AG04450 (cell line): ENCODE measurements around the gene HELQ. TPM values are rescaled to one million over a fixed set of nuclear protein-coding genes. Genes with fewer than 3 reads are reported as not detected.

Source experiments
- CTCF ChIA-PET: fragments of 300-600, 350-600 bp; formaldehyde crosslinking; extraction: SDS; loops from one replicate; lab custom pipeline; 2022; ENCODE audit warnings: antibody characterized with exemption, inconsistent platforms; lab: Charles Lee
- POLR2A ChIA-PET: fragments of 350-600 bp; formaldehyde crosslinking; extraction: SDS; loops from one replicate; lab custom pipeline; 2021; ENCODE audit warnings: antibody characterized with exemption, inconsistent platforms; lab: Yijun Ruan, JAX
- DNase-seq: peaks from one replicate; pipeline ENCODE4 v3.0.0-alpha.2; 2011; ENCODE audit warnings: low read depth, low spot score
- H3K27ac ChIP-seq: one replicate; pipeline ENCODE4 v1.5.1; 2012; ENCODE audit warnings: low read depth, low read length, control low read depth
- H3K27me3 ChIP-seq: one replicate; pipeline ENCODE4 v1.6.0; 2012; ENCODE audit warnings: low read length; ENCODE audit not compliant: control insufficient read depth, insufficient read depth
- H3K4me3 ChIP-seq: 2 replicates; pipeline ENCODE4 v1.5.1; 2011; ENCODE audit warnings: mild to moderate bottlenecking, low read depth, low read length, control low read depth
- H3K9me3 ChIP-seq: 2 replicates; pipeline ENCODE4 v1.5.1; 2012; ENCODE audit warnings: low read length; ENCODE audit not compliant: control insufficient read depth, insufficient read depth
- polyA plus RNA-seq: library from polyadenylated mRNA; depleted of rRNA; stranded (reverse); fragments of >200 nt; gene quantifications from 2 replicates; pipeline ENCODE4 v1.2.3, GENCODE V29; 2011
- TF ChIP-seq, protein P1 (sequence below): IDR thresholded peaks from 2 replicates; pipeline ENCODE4 v1.5.1; 2011; ENCODE audit warnings: low read depth, low read length, control low read depth, inconsistent platforms

HELQ gene
- polyA plus RNA-seq, 1 experiment, result 15.4 TPM

DNA sequence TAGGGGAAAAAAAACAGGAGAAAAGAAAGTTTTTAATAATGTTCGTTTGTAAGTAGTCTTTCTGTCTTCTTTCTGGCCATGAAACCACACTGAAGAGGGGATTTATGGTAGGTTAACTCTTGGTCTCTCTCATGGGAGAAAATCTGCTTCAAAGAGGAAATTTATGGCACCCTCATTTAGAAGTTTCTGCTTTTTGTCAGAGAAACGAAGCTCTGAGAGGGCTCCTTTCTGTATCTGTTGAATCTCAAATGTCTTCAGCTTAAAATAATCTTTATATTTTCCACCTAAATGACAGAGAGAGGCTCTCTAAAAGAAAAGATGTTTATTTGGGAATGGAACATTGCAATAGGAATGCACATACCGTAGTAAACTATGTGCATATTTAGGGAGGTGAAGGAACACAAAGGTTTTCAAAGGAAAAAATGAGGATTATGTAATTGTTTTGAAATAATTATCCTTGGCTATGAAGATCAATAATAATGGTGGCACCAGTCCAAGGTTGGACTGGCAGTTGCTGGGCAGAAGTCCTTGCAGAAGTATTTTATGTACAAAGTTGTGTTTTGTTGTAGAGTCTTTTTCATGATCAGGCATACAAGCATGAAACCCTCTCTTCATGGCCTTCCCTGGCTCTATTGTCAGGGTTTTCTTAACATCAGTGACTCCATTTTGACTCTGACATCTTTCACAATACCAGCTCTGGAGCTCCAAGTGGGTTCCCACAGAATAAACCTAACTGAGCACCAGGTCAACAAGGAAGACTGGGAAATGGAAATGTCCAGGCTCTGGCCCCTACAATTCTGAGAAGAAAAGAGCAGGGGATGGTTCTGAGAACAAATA is 67.9 kb downstream of the HELQ start:
- POLR2A ChIA-PET, result interaction anchor here (0.6 kb wide), 1 partner anchor 30 kb away, joined by 3 read pairs; no protein-coding TSS in a partner anchor
- CTCF ChIA-PET, result no interaction called here
- no peak for DNase-seq
- TF ChIP-seq, protein P1, sequence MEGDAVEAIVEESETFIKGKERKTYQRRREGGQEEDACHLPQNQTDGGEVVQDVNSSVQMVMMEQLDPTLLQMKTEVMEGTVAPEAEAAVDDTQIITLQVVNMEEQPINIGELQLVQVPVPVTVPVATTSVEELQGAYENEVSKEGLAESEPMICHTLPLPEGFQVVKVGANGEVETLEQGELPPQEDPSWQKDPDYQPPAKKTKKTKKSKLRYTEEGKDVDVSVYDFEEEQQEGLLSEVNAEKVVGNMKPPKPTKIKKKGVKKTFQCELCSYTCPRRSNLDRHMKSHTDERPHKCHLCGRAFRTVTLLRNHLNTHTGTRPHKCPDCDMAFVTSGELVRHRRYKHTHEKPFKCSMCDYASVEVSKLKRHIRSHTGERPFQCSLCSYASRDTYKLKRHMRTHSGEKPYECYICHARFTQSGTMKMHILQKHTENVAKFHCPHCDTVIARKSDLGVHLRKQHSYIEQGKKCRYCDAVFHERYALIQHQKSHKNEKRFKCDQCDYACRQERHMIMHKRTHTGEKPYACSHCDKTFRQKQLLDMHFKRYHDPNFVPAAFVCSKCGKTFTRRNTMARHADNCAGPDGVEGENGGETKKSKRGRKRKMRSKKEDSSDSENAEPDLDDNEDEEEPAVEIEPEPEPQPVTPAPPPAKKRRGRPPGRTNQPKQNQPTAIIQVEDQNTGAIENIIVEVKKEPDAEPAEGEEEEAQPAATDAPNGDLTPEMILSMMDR, result no peak
- H3K27ac ChIP-seq, result no peak overlapping the region
- H3K4me3 ChIP-seq, result no peak overlapping the region
- no peaks in the 10 kb centered on the region for H3K9me3 ChIP-seq
- peaks cover 10% of the 10 kb centered on the region for H3K27me3 ChIP-seq

DNA sequence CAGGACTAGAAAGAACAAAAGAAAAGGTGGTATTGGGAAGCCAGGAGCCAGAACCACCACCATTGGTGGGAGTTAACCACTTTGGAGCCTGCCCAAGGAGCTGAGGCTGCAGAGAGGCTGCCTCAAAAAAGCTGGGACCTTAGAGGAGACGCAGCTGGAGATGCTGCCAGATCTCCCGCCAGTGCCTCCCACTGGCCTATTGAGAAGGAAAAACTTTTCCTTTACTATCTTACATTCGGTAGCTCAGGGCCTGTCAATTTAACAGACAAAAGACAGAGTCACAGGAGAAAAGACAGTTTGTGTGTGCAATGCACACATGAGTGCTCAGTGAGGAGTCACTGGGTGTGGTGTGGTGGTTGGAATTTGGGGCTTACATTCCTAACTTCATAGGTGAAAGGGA is 68.6 kb downstream of the HELQ start:
- Histone ChIP-seq H3K9me3 (no peaks in the 10 kb centered on the region), H3K27ac (no peak overlapping the region), H3K4me3 (no peak overlapping the region), H3K27me3 (peaks cover 10% of the 10 kb centered on the region)
- CTCF ChIA-PET, result no interaction called here
- POLR2A ChIA-PET, result no interaction called here
- DNase-seq, result no peak
- TF ChIP-seq, protein P1, result no peak

DNA sequence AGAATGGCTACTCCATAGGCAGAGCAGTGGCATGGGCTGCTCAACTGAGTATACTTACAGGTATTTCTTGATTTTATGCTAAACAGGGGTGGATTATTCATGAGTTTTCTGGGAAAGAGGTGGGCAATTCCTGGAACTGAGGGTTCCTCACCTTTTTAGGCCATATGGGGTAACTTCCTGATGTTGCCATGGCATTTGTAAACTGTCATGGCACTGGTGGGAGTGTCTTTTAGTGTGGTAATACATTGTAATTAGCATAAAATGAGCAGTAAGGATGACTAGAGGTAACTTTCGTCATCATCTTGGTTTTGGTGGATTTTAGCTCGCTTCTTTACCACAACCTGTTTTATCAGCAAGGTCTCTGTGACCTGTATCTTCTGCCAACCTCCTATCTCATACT is 72.8 kb downstream of the HELQ start:
- CTCF ChIA-PET, result no interaction called here
- no peak overlapping the region for H3K27ac ChIP-seq

DNA sequence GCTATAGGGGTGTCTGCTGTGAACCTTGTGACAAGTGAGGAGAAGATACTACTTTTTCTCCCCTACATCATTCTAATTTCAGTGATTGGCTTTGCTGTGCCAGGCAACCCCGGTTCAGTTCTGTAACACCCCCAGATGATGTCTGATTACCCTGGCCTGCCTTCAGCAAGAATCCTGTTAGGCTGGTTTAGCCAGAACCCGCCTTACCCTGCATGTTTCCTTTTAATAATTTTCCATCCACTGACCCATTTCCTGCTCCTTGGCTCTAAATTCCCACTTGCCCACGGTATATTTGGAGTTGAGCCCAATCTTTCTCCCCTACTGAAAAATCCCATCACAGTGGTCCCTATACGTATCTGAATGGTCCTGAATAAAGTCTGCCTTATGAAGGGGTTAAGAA is 74.5 kb downstream of the HELQ start:
- CTCF ChIA-PET, result no interaction called here
- TF ChIP-seq, protein P1, result no peak
- POLR2A ChIA-PET, result no interaction called here

More for the DNA sequence above, 72.8 kb downstream of the HELQ start:
- no peak overlapping the region for H3K4me3 ChIP-seq
- no peak for DNase-seq
- peaks cover 10% of the 10 kb centered on the region; the same call in 1 of the 2 replicates for H3K9me3 ChIP-seq
- TF ChIP-seq, protein P1, result no peak
- POLR2A ChIA-PET, result no interaction called here
- peaks cover 10% of the 10 kb centered on the region for H3K27me3 ChIP-seq

DNA sequence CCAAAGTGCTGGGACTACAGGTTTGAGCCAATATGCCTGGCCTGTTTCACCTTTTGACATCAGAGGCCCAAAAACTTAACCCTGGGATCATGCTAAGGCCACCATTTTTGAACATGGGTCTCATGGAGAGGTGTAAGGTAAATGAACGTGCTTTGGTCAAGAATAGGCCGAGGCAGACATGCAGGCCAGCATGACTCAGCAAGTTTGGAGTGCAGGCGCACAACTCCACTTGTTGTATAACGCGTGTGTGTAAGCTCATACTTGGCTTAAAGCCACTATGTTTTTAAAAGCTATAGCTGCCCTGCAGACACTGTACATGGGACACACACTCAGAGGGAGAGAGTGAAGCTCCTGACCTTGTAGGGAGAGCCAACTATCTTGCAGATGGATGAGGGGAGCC is 77.2 kb downstream of the HELQ start:
- TF ChIP-seq, protein P1, result no peak
- Histone ChIP-seq H3K27me3 (peaks cover 10% of the 10 kb centered on the region), H3K27ac (no peak overlapping the region), H3K4me3 (no peak overlapping the region), H3K9me3 (peaks cover 11% of the 10 kb centered on the region; the same call in 1 of the 2 replicates)
- ChIA-PET CTCF (interaction anchor here (1.7 kb wide), 1 partner anchor 16 kb away, joined by 8 read pairs; no protein-coding TSS in a partner anchor), POLR2A (no interaction called here)
- no peak for DNase-seq

More for the DNA sequence above, 74.5 kb downstream of the HELQ start:
- Histone ChIP-seq H3K4me3 (no peak overlapping the region), H3K9me3 (peaks cover 11% of the 10 kb centered on the region; the same call in 1 of the 2 replicates), H3K27ac (no peak overlapping the region), H3K27me3 (peaks cover 10% of the 10 kb centered on the region)
- DNase-seq, result no peak
